OCI-LY1 (cell line): ENCODE data around the gene C17orf78.

Experiments used
- EZH2 ChIP-seq: fragments of 200-600 bp; sonication (generic), shearing (Covaris generic); IDR thresholded peaks from 2 replicates; pipeline ENCODE4 v1.8.0; 2017; ENCODE audit warnings: borderline replicate concordance, mixed run types, mild to moderate bottlenecking, antibody characterized with exemption, low read length, moderate library complexity, mixed read lengths
- TF ChIP-seq, protein P1 (sequence below): fragments of 200-600 bp; sonication (generic), shearing (Covaris generic); IDR thresholded peaks from 2 replicates; pipeline ENCODE4 v1.5.1; 2017; ENCODE audit warnings: mild to moderate bottlenecking, antibody characterized with exemption, low read length, moderate library complexity, mixed read lengths

DNA sequence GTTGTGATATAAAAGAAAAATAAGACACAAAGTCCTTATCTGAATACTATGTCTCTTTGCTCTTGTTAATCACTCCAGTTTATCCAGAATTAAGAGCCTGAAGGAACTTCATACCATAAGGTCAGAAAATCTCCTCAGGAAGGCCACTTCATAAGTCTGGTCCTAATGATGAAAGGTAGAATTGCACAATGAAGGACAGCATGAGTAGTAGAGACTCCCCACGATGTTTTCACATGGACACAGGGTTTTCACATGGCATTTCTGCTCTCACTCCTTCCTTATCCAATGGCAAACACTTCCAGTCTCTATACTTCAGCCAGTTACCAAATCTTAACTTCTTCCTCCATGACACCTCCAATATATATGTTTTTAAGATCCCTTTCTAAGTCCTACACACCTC is 10.2 kb upstream of the C17orf78 start:
- no peak for TF ChIP-seq EZH2
- TF ChIP-seq, protein P1, sequence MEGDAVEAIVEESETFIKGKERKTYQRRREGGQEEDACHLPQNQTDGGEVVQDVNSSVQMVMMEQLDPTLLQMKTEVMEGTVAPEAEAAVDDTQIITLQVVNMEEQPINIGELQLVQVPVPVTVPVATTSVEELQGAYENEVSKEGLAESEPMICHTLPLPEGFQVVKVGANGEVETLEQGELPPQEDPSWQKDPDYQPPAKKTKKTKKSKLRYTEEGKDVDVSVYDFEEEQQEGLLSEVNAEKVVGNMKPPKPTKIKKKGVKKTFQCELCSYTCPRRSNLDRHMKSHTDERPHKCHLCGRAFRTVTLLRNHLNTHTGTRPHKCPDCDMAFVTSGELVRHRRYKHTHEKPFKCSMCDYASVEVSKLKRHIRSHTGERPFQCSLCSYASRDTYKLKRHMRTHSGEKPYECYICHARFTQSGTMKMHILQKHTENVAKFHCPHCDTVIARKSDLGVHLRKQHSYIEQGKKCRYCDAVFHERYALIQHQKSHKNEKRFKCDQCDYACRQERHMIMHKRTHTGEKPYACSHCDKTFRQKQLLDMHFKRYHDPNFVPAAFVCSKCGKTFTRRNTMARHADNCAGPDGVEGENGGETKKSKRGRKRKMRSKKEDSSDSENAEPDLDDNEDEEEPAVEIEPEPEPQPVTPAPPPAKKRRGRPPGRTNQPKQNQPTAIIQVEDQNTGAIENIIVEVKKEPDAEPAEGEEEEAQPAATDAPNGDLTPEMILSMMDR, result no peak
